ENCODE data around the gene STX12.
"Not testable (repeated sequence)": the region's sequence is repeated elsewhere in the genome, so short reads cannot be mapped to it uniquely, and the experiment has no call there.

STX12 gene

DNA sequence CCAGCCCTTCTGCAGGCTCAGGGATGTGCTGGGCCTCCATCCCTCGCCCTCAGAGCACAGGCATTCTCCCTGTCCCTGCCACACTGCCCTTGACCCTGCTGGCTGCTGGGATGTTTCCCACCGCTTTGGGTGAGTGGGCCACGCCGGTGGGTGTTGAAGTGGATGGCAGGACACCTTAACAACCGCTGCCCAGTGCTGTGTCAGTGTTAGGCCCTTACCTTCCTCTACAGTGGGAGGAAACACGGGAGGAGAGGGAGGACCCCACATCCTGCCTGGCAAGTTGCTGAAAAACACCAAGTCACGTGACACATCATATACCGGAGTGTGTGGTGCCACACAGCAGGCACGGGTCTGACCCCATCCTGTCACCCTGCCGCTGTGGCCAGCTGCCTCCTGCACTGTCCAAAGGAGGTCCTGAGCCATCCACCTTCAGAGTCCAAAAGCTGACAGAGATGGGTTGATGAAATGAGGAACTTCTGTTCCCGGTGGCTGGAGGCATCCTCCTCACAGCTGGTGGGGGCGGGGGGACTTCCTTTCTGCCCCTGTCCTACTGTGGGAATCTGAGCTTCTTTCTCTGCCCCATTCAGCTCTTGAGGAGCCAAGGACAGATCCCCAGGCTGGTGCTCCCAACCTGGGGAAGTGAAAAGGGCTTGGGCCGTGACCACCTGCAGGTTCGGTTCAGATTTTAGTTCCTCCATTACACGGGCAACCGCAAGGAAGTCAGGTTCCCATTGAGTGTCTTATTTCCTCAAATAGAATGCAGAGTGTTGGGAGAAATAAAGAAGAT is 96.1 kb downstream of the STX12 start:
- DNase-seq (ENCODE audit: low read depth, low spot score) = no peak

DNA sequence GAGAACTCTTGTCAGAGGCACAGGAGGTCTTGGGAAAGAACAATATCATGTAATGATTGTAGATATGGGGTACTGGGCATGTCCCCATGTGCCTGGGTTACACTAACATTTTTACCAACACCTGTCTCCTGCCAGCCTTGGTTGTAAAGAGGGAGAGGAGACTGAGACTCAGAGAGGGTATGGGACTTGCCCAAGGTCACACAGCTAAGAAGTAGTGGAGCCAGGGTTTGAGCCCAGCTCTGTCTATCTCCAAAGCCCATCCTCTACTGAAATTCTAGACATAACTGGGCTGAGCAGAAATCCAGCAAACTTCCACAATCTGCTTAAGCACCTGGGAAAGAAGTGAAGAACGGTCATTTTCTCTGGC is 96.7 kb downstream of the STX12 start:
- no peak for DNase-seq (ENCODE audit: low read depth, low spot score)

GRCh38 chr1:27871076-27871475 is 98.1 kb downstream of the STX12 start:
- not testable (repeated sequence) for DNase-seq (ENCODE audit: low read depth, low spot score)

DNA sequence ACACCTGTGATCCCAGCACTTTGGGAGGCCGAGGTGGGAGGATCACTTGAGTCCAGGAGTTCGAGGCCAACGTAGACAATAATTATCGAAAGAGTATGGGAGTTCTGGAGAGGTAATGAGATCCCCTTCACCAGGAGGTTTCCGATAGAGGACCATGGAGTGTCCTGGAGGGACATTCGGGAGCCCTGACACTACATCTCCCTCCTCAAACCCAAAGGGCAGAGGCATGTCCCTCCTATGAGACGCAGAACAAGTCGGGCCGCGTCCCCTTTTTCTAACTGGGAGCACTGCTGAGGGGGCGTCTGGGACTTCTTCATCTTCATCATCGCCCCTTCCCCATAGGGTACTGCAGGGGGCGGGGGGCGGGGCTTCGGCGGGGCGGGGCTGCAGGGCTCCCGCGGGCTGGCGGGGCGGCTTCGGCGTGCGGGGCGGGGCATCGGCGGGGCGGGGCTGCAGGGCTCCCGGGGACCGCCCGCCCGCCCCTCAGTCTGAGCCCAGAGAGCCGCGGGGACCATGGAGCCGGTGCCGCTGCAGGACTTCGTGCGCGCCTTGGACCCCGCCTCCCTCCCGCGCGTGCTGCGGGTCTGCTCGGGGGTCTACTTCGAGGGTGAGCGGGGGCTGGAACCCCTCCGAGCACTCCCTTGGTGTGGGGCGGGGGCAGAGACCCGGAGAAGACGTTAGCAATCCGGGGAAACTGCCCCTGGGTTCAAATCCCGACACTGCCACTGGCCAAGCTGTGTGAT is 99.2 kb downstream of the STX12 start, which contains the start of gene THEMIS2:
TSS of gene THEMIS2 (plus strand) at position 486 of the 743 bp plus-strand sequence. CDS start at position 514, 28 bp downstream.
- DNase-seq (ENCODE audit: low read depth, low spot score) = no peak

- DNase-seq (ENCODE audit: low read depth, low spot score) = no peak
Measured at GRCh38 chr1:27872802-27873551, 100.0 kb downstream of the STX12 start.

DNA sequence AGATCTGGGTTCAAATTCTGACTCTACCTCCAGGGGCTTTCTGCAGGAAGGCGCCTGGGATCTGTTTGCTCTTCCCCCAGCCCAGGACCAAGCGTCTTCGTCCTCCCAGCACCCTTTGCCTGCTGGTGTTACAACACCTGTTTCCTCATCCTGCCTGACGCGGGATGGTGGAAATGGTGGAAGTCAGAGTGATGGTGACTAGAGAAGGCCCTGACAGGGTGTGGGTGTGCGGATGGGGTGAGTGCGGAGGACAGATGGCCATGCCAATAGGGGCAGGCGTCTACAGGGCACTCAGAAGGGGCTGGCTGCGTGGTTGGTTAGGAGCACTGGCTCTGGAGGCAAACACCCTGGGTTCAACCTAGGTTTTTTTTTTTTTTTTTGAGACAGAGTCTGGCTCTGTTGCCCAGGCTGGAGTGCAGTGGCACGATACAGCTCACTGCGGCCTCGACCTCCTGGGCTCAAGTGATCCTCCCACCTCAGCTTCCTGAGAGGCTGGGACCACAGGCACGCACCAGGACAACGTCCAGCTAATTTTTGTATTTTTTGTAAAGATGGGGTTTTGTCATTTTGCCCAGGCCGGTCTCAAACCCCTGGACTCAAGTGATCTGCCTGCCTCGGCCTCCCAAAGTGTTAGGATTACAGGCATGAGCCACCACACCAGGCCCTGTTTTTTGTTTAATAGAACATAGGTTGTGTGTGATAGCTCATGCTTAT is 100.8 kb downstream of the STX12 start:
- no peak for DNase-seq (ENCODE audit: low read depth, low spot score)

Data from iPS DF 19.7 (cell line).